MM.1S (cell line): ENCODE results near the gene TMTC2.

Experiments
- DNase-seq: peaks from one replicate; pipeline ENCODE4 v3.0.0-alpha.2; 2015
- H2AFZ ChIP-seq: fragments of 300-600 bp; sonication (generic); 2 replicates; pipeline ENCODE4 v1.6.0; 2016; ENCODE audit warnings: antibody characterized with exemption, low read length
- H3F3A ChIP-seq: fragments of 300-600 bp; sonication (generic); 2 replicates; pipeline ENCODE4 v1.6.1; 2016; ENCODE audit warnings: mild to moderate bottlenecking, antibody characterized with exemption, low read length, moderate library complexity, mixed read lengths; ENCODE audit not compliant: insufficient read depth
- H3K27ac ChIP-seq: fragments of 300-600 bp; sonication (generic); 2 replicates; pipeline ENCODE4 v1.5.1; 2016; ENCODE audit warnings: mild to moderate bottlenecking, low read length
- H3K27me3 ChIP-seq: fragments of 300-600 bp; sonication (generic); replicated peaks from 2 replicates; pipeline ENCODE4 v1.6.0; 2016; ENCODE audit warnings: low read length; ENCODE audit not compliant: insufficient read depth
- H3K36me3 ChIP-seq: fragments of 300-600 bp; sonication (generic); replicated peaks from 2 replicates; pipeline ENCODE4 v1.6.1; 2016; ENCODE audit warnings: mild to moderate bottlenecking, low read length, mixed read lengths; ENCODE audit not compliant: insufficient read depth
- H3K4me1 ChIP-seq: fragments of 300-600 bp; sonication (generic); 2 replicates; pipeline ENCODE4 v1.6.1; 2016; ENCODE audit warnings: low read length, mixed read lengths
- H3K4me2 ChIP-seq: fragments of 300-600 bp; sonication (generic); 2 replicates; pipeline ENCODE4 v1.6.0; 2016; ENCODE audit warnings: low read depth, low read length
- H3K4me3 ChIP-seq: fragments of 300-600 bp; sonication (generic); 2 replicates; pipeline ENCODE4 v1.5.1; 2016; ENCODE audit warnings: low read length, mixed read lengths
- H3K79me2 ChIP-seq: fragments of 300-600 bp; sonication (generic); 2 replicates; pipeline ENCODE4 v1.6.1; 2016; ENCODE audit warnings: mixed run types, low read length, mixed read lengths
- H3K9ac ChIP-seq: fragments of 300-600 bp; sonication (generic); 2 replicates; pipeline ENCODE4 v1.6.1; 2016; ENCODE audit warnings: low read length, mixed read lengths
- H3K9me2 ChIP-seq: fragments of 300-600 bp; sonication (generic); replicated peaks from 2 replicates; pipeline ENCODE4 v1.6.1; 2016; ENCODE audit warnings: mild to moderate bottlenecking, low read length, mixed read lengths; ENCODE audit not compliant: insufficient read depth
- H3K9me3 ChIP-seq: fragments of 300-600 bp; sonication (generic); replicated peaks from 2 replicates; pipeline ENCODE4 v1.6.1; 2016; ENCODE audit warnings: mild to moderate bottlenecking, low read length, mixed read lengths; ENCODE audit not compliant: insufficient read depth
- H4K20me1 ChIP-seq: fragments of 300-600 bp; sonication (generic); 2 replicates; pipeline ENCODE4 v1.6.1; 2016; ENCODE audit warnings: mild to moderate bottlenecking, low read length, moderate library complexity, mixed read lengths; ENCODE audit not compliant: insufficient read depth
- EZH2 ChIP-seq: fragments of 300-600 bp; sonication (generic); optimal IDR thresholded peaks from 2 replicates; pipeline ENCODE3; 2017; ENCODE audit warnings: low read depth, mild to moderate bottlenecking, antibody characterized with exemption, low read length, mixed read lengths
- EZH2phosphoT487 ChIP-seq: fragments of 300-600 bp; sonication (generic); IDR thresholded peaks from 2 replicates; pipeline ENCODE4 v1.6.1; 2018; ENCODE audit warnings: antibody characterized with exemption, low read length
- TF ChIP-seq, protein P1 (sequence below): fragments of 300-600 bp; sonication (generic); IDR thresholded peaks from 2 replicates; pipeline ENCODE4 v1.5.1; 2016; ENCODE audit warnings: antibody characterized with exemption, low read length, mixed read lengths

The TMTC2 gene

GRCh38 chr12:82730953-82731459, 44.3 kb downstream of the TMTC2 start:
- no peaks in the 10 kb centered on the region for H3K36me3 ChIP-seq
- H3K27me3 ChIP-seq: no peaks in the 10 kb centered on the region
- no peak for TF ChIP-seq EZH2
- TF ChIP-seq, protein P1, sequence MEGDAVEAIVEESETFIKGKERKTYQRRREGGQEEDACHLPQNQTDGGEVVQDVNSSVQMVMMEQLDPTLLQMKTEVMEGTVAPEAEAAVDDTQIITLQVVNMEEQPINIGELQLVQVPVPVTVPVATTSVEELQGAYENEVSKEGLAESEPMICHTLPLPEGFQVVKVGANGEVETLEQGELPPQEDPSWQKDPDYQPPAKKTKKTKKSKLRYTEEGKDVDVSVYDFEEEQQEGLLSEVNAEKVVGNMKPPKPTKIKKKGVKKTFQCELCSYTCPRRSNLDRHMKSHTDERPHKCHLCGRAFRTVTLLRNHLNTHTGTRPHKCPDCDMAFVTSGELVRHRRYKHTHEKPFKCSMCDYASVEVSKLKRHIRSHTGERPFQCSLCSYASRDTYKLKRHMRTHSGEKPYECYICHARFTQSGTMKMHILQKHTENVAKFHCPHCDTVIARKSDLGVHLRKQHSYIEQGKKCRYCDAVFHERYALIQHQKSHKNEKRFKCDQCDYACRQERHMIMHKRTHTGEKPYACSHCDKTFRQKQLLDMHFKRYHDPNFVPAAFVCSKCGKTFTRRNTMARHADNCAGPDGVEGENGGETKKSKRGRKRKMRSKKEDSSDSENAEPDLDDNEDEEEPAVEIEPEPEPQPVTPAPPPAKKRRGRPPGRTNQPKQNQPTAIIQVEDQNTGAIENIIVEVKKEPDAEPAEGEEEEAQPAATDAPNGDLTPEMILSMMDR: no peak
- TF ChIP-seq EZH2phosphoT487: no peak
- no peak overlapping the region for H3K9ac ChIP-seq
- DNase-seq: no peak
- no peaks in the 10 kb centered on the region for H4K20me1 ChIP-seq
- no peaks in the 10 kb centered on the region for H3K9me3 ChIP-seq
- H3K79me2 ChIP-seq: no peaks in the 10 kb centered on the region
- H3K27ac ChIP-seq: no peak overlapping the region
- H3F3A ChIP-seq: no peaks in the 10 kb centered on the region
- H3K4me2 ChIP-seq: no peak overlapping the region
- no peaks in the 10 kb centered on the region for H3K4me1 ChIP-seq
- no peaks in the 10 kb centered on the region for H3K9me2 ChIP-seq
- no peak overlapping the region for H3K4me3 ChIP-seq
- H2AFZ ChIP-seq: no peak overlapping the region

DNA sequence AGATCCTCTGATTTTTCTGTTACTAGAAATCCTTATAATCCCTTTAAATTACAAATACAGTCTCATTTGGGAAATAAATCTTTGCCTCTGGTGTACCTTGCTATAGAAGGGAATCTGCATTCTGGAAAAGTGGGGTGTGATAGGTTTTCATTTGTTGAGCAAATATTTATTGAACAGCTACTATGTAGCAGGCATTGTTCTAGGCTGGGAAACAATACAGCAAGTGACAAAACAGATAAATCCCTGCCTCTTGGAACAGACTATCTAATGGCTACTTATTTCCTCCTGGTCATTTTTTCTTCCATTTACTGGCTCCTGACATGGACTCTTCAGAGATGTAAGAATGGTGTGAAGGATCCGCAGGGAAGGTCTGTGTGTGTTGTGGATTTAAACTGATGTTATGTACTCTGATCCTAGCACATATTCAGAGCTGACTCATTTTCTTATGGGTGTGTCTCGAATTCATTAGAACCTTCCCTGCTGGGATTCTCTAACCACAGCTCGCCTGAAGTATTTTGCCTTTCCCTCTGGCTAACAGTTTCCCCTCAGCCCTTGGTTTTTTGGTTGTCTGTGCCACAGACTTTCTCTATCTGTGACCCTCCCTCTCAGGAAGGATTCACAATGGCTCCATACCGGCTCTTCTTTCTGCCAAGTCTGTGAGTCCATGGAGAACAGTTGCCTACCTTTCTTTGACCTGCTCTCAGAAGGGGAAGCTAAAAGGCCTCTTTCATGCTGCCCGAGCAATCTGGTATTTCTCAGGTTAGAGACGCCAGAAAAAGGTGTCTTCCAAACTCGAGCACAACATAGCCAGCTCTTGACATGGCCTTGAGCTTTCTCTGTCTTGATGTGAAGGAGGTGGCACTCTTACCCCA, 53.7 kb downstream of the TMTC2 start:
- DNase-seq: no peak
- Histone ChIP-seq H3K9me2 (no peaks in the 10 kb centered on the region), H3K9ac (no peak overlapping the region), H3F3A (no peaks in the 10 kb centered on the region), H3K9me3 (no peaks in the 10 kb centered on the region), H3K4me2 (no peak overlapping the region), H4K20me1 (no peaks in the 10 kb centered on the region), H3K4me1 (no peaks in the 10 kb centered on the region), H2AFZ (no peak overlapping the region), H3K79me2 (no peaks in the 10 kb centered on the region), H3K4me3 (no peak overlapping the region), H3K36me3 (no peaks in the 10 kb centered on the region), H3K27me3 (no peaks in the 10 kb centered on the region), H3K27ac (no peak overlapping the region)
- TF ChIP-seq EZH2 (no peak), EZH2phosphoT487 (no peak)
- TF ChIP-seq, protein P1: no peak

GRCh38 chr12:82745063-82745674, 58.5 kb downstream of the TMTC2 start:
- Histone ChIP-seq H3K36me3 (no peaks in the 10 kb centered on the region), H3K9me3 (no peaks in the 10 kb centered on the region), H3K27ac (no peak overlapping the region), H3K4me2 (no peak overlapping the region), H3K79me2 (no peaks in the 10 kb centered on the region), H2AFZ (no peak overlapping the region), H3K9me2 (no peaks in the 10 kb centered on the region), H3F3A (no peaks in the 10 kb centered on the region), H3K27me3 (no peaks in the 10 kb centered on the region), H4K20me1 (no peaks in the 10 kb centered on the region), H3K4me3 (no peak overlapping the region), H3K4me1 (no peaks in the 10 kb centered on the region), H3K9ac (no peak overlapping the region)
- TF ChIP-seq, protein P1: no peak
- TF ChIP-seq EZH2 (no peak), EZH2phosphoT487 (no peak)
- no peak for DNase-seq
